GM18519 (cell line): ENCODE measurements around the gene RAI1.

Experiments
- ATAC-seq: cut with Tn5 transposase; IDR thresholded peaks from one replicate; pipeline ENCODE4 v1.9.1; 2021; ENCODE audit warnings: mild to moderate bottlenecking, moderate library complexity; ENCODE audit not compliant: unreplicated experiment, low FRiP score

RAI1 gene

DNA sequence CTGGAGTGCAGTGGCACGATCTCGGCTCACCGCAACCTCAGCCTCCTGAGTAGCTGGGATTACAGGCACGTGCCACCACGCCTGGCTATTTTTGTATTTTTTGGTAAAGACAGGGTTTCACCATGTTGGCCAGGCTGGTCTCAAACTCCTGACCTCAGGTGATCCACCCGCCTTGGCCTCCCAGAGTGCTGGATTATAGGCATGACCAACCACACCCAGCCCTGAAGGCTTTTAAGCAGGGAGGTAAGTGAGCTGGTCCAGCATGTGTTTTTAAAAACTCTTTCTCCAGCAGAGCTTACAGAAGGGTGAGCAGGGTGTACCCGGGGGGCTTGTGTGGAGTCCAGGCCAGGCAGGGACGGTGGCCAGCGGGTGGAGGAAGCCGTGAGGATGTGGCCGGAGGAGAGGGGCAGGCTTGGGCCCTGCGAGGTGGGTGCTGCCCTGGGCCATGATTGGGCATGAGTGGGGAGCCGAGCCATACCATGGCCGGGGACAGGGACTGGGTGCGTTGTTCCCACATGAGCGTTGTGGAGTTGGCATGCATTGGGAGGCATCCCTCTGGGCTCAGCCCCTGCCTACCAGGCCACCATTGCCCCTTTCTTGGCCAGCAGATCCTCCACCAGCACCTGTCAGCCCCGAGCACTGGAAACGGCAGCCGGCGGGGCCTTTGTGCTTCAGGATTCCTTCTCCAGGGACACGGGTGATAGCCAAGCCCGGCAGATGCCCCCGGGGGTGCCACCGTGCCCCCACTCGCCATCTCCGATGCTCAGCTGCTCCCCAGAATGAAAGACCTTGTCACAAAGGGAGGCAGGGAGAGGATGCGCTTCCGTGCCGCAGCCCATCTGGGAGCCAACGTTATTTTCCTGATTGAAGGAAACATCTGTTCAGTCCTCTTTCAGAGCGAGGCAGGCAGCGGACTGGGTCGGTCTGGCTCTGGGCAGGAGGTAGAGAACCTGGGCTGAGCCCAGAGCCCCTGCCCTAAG, 64.5 kb downstream of the RAI1 start:
- no peak for ATAC-seq

DNA sequence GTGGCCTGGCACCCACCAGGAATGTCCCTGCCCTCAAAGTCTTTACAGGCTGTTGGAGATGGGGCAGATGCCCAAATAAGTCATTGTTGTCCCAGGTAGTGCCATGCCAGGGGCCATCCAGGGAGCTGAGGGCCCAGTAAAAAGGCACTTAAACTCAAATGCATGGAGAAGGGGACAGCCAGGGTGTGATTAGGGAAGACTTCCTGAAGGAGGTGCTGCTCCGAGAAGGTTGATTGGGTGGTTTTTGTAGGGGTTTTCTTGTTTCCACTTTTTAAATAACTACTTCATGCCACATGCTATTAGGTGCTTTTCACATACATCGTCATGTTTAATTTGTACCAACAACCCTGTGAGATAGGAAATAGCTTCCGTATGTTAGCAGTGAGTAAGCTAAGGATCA, 66.9 kb downstream of the RAI1 start:
- no peak for ATAC-seq

DNA sequence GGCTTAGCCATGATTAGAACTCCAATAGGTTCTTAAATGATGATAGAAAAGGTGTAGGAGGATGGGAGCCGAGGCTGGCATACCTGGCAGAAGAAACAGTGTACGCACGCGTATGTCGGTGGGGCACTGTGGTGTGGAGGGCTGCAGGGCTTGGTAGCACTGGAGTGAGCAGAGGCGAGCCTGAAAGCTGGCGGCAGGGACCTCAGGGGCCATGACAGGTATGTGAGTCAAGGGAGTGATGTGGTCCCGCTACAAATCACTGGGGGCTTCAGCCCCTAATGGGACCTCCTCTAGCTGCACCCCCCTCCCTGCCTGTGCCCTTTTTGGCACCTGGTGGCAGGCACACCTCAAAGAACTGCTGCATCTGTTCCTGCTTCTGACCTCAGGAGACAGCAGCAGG, 67.3 kb downstream of the RAI1 start:
- no peak for ATAC-seq

DNA sequence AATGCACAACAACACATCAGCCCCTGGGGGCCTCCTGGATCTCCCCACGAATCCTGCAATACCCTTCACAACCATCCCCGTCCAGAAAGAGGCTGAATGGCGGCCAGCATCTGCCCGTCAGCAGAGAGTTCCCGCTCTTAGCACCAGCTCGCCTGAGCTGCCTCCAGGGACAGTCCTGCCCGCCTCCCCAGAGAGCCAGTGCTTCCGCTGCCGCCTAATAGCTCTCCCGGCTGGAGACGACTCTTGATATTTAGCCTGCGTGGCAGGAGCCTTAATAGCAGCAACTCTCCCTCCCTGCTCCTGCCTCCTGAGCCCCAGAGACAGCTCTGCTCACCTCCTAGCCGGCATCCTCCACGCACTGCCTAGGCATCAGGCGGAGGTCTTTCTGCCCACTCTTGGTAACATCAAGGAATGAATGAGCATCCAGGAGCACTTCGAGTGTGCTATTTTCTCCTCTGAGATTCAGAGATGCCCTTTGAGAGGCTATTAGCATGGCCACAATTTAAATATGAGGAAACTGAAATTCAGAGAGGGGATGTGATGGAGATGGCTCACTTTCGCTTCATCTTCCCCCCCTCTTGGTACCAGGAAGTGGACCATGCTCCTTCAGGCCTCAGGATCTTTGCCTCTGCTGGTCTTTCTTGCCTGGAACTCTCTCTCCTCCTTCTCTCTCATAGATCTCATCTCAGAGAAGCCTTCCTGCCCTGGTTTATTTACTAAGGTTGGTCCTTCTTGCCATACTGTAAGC, 67.9 kb downstream of the RAI1 start:
- no peak for ATAC-seq

DNA sequence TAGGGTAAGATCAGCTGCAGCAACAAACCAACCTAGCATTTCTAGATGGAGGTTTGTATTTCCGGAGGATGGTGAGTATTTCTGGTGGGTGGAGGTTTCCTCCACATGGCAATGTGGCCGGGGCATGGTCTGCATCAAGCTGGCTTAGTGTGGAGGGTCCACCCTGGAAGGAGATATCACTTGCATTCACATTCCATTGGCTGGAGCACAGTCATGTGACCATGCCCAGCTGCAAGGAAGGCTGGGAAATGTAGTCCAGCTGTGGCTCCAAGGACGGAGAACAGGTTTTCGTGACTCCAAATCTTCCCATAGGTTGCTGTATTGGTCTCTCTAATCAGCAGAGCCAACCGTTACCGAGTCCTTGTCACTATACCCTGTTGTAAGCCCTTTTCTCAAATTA, 68.7 kb downstream of the RAI1 start:
- no peak for ATAC-seq

DNA sequence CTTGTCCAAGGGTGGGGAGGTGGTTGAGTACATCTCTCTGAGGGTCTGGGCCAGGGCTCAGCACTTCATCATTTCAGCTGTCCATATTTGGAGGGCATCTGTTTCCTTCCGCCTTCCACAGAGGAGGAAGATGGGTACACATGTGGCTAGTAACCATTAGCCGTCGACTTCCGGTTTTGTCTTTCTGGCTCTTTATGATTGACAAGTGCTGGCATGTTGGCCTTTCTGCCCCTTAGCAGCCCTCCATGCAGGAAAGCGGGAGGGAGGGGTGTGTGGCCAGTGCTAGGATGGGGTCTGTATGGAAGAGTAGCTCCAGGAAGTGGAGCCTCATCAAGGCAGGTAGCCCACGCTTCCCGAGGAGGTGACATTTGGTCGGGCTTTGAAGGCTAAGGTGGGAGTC, 69.6 kb downstream of the RAI1 start:
- ATAC-seq, result no peak

DNA sequence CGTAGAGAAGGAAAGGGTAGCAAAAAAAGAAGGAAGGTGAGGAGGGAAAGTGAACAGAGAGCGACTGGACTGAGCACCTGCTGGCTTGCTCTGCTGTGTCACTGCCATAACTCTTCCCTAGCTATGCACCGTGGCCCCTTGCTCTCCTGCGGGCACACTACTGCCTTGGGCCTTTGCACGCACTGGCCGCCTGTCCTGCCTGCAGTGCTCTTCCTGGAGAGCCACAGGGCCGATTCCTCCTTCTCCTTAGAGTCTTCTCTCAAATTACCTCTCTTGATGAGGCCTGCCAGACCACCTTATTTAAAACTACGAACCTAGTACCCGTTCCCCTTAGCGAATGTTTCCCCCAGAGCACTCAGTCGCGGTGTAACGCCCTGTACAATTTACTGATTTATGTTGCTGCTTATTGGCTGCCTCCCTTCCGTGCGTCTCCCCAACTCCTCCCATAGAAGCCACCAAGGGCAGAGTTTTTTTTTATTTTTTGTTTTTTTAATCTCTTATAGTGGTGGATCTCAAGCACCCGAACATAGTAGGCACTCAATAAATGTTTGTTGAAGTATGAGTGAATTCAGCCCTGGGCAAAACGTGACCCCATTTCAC, 70.3 kb downstream of the RAI1 start:
- ATAC-seq, result no peak

DNA sequence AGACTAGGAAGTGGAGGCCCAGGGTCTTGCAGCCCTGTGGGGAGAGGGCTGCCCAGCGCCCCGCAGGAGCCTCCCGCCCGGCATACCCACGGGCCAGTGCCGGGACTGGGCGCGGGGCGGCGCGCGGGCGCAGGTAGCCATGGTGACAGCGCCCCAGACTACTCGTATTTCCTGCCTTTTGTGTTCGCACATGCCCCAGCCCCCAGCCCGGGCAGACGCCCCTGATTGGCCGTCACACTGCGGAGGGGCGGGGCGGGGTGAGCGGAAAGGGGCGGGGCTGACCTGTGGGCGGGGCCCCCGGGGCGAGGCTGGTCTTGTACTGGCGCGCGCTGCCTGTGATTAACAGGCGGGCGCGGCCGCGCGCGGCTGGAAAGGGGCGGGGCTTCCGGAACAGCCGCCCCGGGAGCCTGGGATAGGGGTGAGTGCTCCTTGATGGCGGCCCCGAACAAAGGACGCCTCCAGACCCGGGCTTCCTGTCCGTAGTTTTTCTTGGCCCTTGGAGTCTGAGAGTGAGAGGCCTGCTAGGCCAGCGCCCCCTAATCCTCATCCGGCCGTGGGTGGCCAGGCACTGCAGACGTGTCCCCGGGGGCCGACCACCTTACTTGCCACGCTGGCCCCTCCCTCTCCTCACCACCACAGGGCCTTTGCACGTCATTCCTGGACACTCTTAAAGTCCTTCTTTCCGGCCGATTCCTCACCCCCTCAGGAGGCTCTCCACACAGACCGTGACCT, 71.0 kb downstream of the RAI1 start:
- ATAC-seq, result peak; percentile 52

DNA sequence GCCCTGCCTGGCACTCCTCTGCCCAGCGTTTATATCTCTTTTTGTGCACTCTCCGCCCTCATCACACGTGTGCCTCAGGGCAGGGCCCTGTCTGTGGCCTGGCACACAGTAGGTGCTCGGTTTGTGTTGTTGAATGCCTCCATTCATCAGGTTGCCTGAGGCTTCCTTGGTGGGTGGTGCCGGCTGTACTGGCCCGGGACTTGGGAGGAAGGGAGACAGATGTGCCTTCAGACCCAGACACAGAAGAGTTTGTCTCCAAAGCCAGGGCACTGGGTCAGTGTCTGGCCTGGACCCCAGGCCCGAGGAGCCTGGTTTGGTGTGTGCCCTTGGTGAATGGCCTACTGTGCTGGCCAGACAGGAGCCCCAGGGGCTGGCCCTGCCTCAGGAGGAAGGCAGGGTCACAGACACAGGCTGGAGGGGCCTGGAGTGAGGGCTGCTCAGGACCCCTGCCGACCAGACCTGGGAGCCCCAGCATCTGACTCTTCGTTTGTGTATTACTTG, 71.6 kb downstream of the RAI1 start:
- ATAC-seq, result no peak

DNA sequence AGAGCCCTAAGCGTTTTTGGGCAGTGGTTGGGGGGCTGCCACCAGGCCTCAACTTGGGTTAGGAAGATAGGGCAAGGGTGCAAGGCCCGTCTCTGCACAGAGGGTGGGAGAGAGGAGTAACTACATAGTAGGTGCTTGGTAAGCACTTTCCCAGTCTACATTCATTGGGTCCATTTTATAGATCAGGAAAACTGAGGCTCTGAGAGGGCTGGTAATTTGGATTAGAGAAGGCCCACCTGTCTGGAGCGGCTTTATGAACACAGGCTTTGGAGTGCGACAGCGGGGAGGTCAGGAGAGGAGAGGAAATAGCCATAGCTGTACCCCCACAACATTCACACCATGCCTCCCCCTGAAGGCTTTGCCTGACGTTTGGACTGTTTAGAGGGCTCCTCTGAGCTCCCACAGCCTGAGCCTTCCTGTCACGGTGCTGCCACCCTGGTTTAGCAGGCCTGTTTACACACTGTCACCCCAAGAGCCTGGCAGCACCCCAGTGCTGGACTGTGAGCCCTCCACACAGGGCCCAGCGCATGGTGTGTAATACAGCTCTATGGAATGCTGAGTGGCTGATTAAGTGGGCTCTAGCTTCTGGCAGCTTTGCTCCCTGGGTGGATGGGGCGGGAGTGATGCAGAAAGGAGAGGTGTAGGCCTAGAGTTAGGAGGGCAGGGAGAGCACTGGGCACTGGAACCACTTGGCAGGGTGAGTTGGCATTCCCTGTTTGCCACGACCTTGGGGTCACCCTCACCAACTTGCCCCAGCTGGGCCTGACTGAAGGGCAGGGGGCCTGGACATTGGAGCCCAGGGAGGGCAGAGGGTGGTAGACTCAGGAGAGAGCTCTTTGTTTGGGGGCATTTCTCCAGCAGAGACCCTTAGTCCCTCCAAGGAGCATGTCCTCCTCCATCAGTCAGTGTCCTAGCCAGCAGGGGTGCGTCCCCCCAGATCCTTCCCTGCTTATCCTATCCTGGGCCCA, 73.7 kb downstream of the RAI1 start:
- ATAC-seq, result no peak

DNA sequence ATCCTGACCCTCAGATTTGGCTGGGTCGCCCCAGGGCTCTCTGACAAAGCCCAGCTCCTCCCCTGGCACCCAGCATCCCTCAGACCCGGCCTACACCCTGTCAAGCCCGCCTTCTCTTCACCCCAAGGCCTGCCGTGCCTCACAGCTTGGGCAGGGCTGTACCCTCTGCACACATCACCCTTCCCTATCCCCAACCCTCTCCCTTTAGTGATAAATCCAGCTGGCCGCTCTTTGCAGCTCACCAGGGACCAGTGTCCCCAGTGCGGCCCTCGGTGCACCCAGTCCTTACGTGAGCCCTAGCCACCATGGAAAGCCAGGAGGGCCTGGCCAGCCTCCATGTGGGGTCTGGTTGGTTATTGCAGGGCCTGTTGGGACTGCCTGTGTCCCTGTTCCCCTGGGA, 74.5 kb downstream of the RAI1 start:
- ATAC-seq, result no peak

DNA sequence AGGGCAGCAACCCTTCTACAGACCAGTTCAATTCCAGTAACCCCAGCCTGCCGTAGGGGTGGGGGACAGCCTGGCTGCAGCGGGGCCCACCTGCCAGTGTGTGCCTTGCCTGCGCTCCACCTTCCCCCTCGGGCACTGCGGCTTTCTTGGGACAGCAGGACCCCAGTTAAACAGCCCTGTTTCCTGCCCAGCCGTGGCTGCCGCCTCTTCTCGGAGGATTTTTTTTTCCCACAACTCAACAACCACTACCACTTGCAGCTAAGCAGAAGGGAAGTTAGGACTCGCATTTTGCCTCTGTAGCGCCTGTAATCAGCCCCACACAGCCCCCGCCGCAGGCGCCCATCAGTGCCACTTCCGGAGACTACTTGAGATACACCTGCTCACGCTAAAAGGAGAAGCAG, 76.1 kb downstream of the RAI1 start:
- no peak for ATAC-seq

DNA sequence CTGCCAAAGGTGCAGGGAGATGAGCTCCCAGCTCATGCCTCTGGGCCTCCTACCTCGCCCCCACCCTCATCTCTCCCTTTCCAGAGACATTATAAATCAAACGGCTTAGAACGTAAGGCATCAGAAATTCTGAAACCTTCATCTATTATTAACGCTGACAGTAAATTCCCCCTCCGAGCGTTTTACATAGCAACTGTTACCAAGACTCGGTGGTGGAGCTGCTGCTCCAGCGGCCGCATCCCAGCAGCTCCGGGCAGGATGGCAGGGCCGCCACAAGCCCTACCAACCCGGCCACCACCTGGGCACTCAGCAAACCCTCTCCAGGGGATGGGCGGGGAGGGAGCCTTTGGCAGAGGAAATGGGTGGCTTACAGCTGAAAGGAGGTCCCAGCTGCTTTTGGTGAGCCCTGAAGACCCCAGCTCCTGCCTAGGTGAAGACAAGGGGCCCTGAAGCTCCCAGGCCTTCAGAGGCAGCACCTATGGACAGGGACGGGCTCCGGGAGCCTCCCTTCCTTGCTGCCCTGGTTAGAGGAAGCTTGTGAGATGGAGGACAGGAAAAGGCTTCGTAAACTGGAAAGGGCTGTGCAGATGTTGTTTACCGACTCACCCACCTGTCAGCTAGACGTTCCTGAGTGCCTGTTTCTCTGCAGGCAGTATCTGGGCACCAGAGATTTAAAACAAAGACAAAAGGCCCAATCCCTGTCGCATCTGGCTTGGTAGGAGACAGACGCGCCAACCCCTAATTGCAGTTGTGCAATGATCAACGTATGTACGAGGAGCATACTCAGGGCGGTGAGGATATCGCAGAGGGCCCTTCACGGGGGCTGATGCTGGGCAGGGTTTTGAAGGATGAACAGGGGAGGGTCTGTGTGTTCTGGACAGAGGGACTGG, 76.9 kb downstream of the RAI1 start:
- ATAC-seq, result no peak

DNA sequence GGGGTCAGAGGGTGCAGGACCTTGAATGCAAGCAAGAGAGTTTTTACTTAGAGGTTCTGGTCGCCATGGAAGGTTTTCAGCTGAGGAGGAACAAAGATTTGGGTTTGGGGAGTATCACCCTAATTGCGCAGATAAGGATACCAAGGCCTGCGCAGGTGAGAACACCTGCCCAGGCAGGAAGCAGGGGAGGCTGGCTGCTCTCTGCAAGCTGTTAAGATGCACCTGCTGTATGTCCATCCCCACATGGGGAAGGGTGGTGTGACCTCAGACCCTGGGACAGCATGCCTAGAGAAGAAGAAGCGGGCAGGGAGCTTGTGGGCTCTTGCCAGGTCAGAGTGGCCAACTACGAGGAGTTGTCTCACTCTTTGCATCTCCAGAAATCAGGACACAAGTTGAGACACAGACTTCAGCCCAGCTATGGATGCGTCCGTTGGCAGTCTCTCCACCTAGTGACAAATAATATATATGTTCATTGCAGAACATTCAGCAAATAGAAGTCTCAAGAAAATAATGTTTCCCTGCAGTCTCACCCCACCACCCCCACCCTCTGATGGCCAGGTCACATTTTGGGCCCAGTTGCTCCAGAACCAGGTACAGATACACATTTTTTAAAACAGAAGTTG, 77.8 kb downstream of the RAI1 start:
- ATAC-seq, result no peak

DNA sequence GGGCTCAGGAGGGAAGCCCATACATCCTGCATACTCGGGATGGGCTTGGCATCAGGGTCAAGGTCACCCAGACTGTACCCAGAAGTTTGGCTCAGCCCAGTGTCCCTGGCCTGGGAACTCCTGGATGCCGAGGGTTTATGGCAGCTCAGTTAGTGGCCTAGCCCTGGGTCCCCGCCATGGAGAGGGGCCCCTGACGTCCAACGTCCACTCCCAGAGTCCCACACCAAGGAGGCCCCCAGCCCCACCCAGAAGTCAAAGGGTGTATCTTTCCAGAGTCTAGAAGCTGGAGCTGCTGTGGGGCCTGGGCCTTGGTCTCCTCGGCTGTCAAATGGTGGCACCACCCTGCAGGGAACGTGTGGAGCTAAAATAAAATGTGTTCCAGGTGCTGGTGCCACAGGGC, 79.1 kb downstream of the RAI1 start:
- no peak for ATAC-seq

DNA sequence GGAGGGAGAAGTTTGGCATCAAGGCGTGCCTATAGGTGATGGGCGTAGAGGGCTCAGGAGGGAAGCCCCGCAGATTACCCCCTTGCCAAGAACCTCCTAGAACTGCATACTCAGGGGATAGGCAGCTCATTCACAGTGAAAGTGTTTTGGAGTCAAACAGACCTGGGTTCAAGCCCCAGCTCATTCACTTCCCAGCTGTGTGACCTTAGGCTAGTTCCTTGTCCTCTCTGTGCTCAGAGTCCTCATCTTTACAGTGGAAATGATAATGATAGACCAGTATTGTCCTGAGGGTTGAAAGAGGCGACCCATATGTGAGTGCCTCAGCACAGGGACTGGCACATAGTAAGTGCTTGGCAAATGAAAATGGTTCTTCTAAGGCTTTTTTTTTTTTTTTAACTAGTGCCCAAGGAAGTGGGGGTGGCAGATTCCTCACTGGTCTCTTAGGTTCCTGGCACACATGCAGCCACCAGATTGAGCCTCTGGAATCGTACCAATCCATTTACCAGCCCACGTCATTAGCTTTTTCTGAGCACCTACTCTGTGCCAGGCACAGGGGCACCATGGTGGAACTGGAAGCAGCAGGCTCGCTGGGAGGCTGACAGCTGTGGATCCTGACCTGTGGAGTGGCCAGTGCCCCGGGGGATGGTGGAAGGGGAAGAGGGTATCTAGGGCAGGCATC, 79.8 kb downstream of the RAI1 start:
- ATAC-seq, result no peak
